HCT116 (cell line): ENCODE measurements around the gene POU2AF1. TPM values are rescaled to one million over a fixed set of nuclear protein-coding genes. Genes with fewer than 3 reads are reported as not detected.

Experiments
- ATAC-seq: fragments of 200-7000 bp; cut with Tn5 transposase; 2 replicates; pipeline ENCODE4 v1.9.1; 2020; ENCODE audit warnings: mild to moderate bottlenecking, moderate library complexity
- BruUV-seq: library from RNA; stranded (reverse); fragments of 400-500 nt; replicated peaks from 2 replicates; lab custom pipeline; 2021; lab: Mats Ljungman, UMichigan
- CTCF ChIA-PET: fragments of 300-600 bp; sonication (Branson Sonifier 250); formaldehyde crosslinking; loops from one replicate; lab custom pipeline; 2021; ENCODE audit warnings: antibody characterized with exemption; lab: Charles Lee
- POLR2A ChIA-PET: fragments of 300-600, 350-600 bp; sonication (Branson Sonifier 250); formaldehyde crosslinking; loops from one replicate; lab custom pipeline; 2021; ENCODE audit warnings: antibody characterized with exemption; lab: Charles Lee
- RAD21 ChIA-PET, 2 experiments: fragments of 300-600 bp; sonication (Branson Sonifier 250); formaldehyde crosslinking; loops; one replicate each; lab custom pipeline; 2023; ENCODE audit warnings: low total read pairs in 2 of 2; ENCODE audit not compliant: uncharacterized antibody in 2 of 2, unreplicated experiment in 2 of 2, low non-redundant PET in 1 of 2; lab: Charles Lee
- DNase-seq: peaks from one replicate; pipeline ENCODE4 v3.0.0-alpha.2; 2010; ENCODE audit warnings: low read depth, low spot score
- H2AFZ ChIP-seq: fragments of 200-600 bp; shearing (Covaris generic), sonication (generic); 2 replicates; pipeline ENCODE4 v1.6.1; 2017; ENCODE audit warnings: low read depth, mixed run types, mixed read lengths, antibody characterized with exemption, low read length; ENCODE audit not compliant: poor library complexity, severe bottlenecking
- H3K27ac ChIP-seq: 2 replicates; pipeline ENCODE4 v1.5.1; 2012; ENCODE audit warnings: low read depth, low read length
- H3K27me3 ChIP-seq: fragments of 200-600 bp; sonication (generic); 2 replicates; pipeline ENCODE4 v1.6.1; 2016; ENCODE audit warnings: mixed run types, low read length, mixed read lengths; ENCODE audit not compliant: insufficient read depth
- H3K36me3 ChIP-seq, 2 experiments: fragments of 200-500 bp in 1 of 2; fragments of 200-600 bp in 1 of 2; sonication (Bioruptor generic) in 1 of 2; sonication (generic) in 1 of 2; 2 replicates each; pipeline versions ENCODE4 v1.5.1 to v1.6.1; 2014 to 2016; ENCODE audit warnings: low read length in 2 of 2, inconsistent platforms in 1 of 2, mixed read lengths in 1 of 2, mixed run types in 1 of 2; ENCODE audit not compliant: insufficient read depth in 2 of 2, control insufficient read depth in 1 of 2
- H3K4me1 ChIP-seq, 2 experiments: fragments of 200-600 bp in 1 of 2; sonication (generic) in 1 of 2; 2 replicates each; pipeline versions ENCODE4 v1.5.1 to v1.6.1; 2012 to 2017; ENCODE audit warnings: low read length in 2 of 2, inconsistent platforms in 1 of 2, mild to moderate bottlenecking in 1 of 2, mixed read lengths in 1 of 2, mixed run types in 1 of 2, moderate library complexity in 1 of 2; ENCODE audit not compliant: insufficient read depth in 2 of 2, control insufficient read depth in 1 of 2
- H3K4me2 ChIP-seq: fragments of 200-600 bp; sonication (generic); 2 replicates; pipeline ENCODE4 v1.6.1; 2017; ENCODE audit warnings: mixed run types, low read length, mixed read lengths
- H3K4me3 ChIP-seq, 2 experiments: fragments of 200-600 bp in 1 of 2; sonication (generic) in 1 of 2; replicated peaks in 1 of 2; 2 replicates each; pipeline ENCODE4 v1.5.1; 2011 to 2016; ENCODE audit warnings: low read length in 2 of 2, control low read depth in 1 of 2, low read depth in 1 of 2, mild to moderate bottlenecking in 1 of 2, mixed read lengths in 1 of 2, mixed run types in 1 of 2
- H3K79me2 ChIP-seq: fragments of 200-600 bp; sonication (generic); 2 replicates; pipeline ENCODE4 v1.6.1; 2017; ENCODE audit warnings: mild to moderate bottlenecking, mixed run types, low read length, moderate library complexity, mixed read lengths; ENCODE audit not compliant: insufficient read depth
- H3K9ac ChIP-seq: fragments of 200-600 bp; sonication (generic); 2 replicates; pipeline ENCODE4 v1.6.1; 2016; ENCODE audit warnings: low read length, mixed read lengths
- H3K9me2 ChIP-seq: fragments of 200-600 bp; sonication (generic), shearing (Covaris generic); 2 replicates; pipeline ENCODE4 v1.6.1; 2017; ENCODE audit warnings: mixed run types, mild to moderate bottlenecking, moderate library complexity; ENCODE audit not compliant: insufficient read depth
- H3K9me3 ChIP-seq, 2 experiments: fragments of 200-500 bp in 1 of 2; fragments of 200-600 bp in 1 of 2; sonication (Bioruptor generic) in 1 of 2; sonication (generic) in 1 of 2; 2 replicates each; pipeline ENCODE4 v1.6.1; 2014 to 2017; ENCODE audit warnings: low read length in 2 of 2, mixed read lengths in 2 of 2, inconsistent platforms in 1 of 2, low read depth in 1 of 2, mild to moderate bottlenecking in 1 of 2, mixed run types in 1 of 2, moderate library complexity in 1 of 2; ENCODE audit not compliant: control insufficient read depth in 1 of 2, insufficient read depth in 1 of 2
- H4K20me1 ChIP-seq: fragments of 200-600 bp; sonication (generic), shearing (Covaris generic); 2 replicates; pipeline ENCODE4 v1.6.1; 2017; ENCODE audit warnings: mixed run types, mild to moderate bottlenecking, moderate library complexity; ENCODE audit not compliant: insufficient read depth
- ELF1 ChIP-seq: IDR thresholded peaks from 2 replicates; pipeline ENCODE4 v1.6.1; 2012; ENCODE audit warnings: low read depth, borderline replicate concordance
- EZH2 ChIP-seq: fragments of 200-600 bp; sonication (generic); IDR thresholded peaks from 2 replicates; pipeline ENCODE4 v1.6.1; 2017; ENCODE audit warnings: antibody characterized with exemption, mixed run types
- FOSL1 ChIP-seq: IDR thresholded peaks from 2 replicates; pipeline ENCODE4 v1.6.1; 2012; ENCODE audit warnings: low read depth
- JUND ChIP-seq: IDR thresholded peaks from 2 replicates; pipeline ENCODE4 v1.6.1; 2012
- SP1 ChIP-seq: IDR thresholded peaks from 2 replicates; pipeline ENCODE4 v1.6.1; 2012; ENCODE audit warnings: low read depth
- SRF ChIP-seq: IDR thresholded peaks from 2 replicates; pipeline ENCODE4 v1.6.1; 2012; ENCODE audit warnings: low read depth
- TCF7L2 ChIP-seq: IDR thresholded peaks from 2 replicates; pipeline ENCODE4 v1.7.0; 2011; ENCODE audit warnings: borderline replicate concordance, inconsistent platforms; ENCODE audit not compliant: insufficient read depth, insufficient read length; ENCODE audit errors: extremely low read depth
- ZBTB33 ChIP-seq: IDR thresholded peaks from 2 replicates; pipeline ENCODE4 v1.6.1; 2011; ENCODE audit warnings: mild to moderate bottlenecking, low read length, moderate library complexity; ENCODE audit not compliant: insufficient replicate concordance; ENCODE audit errors: extremely low read depth
- intact Hi-C: fragments of 100-400 bp; cut with micrococcal nuclease; formaldehyde crosslinking; loops from 2 replicates; pipeline ENCODE4 v1.10.0; 2022
- total RNA-seq: library from RNA; stranded (reverse); gene quantifications from one replicate; pipeline ENCODE4 v1.2.1, GENCODE V29; 2021; ENCODE audit not compliant: unreplicated experiment
- TF ChIP-seq, protein P1 (sequence below): IDR thresholded peaks from 2 replicates; pipeline ENCODE4 v1.6.1; 2012
- TF ChIP-seq, protein P2 (sequence below): IDR thresholded peaks from 2 replicates; pipeline ENCODE4 v1.6.1; 2012

The POU2AF1 gene
- total RNA-seq, 1 experiment from 2014 or later, result 0.17 TPM

DNA sequence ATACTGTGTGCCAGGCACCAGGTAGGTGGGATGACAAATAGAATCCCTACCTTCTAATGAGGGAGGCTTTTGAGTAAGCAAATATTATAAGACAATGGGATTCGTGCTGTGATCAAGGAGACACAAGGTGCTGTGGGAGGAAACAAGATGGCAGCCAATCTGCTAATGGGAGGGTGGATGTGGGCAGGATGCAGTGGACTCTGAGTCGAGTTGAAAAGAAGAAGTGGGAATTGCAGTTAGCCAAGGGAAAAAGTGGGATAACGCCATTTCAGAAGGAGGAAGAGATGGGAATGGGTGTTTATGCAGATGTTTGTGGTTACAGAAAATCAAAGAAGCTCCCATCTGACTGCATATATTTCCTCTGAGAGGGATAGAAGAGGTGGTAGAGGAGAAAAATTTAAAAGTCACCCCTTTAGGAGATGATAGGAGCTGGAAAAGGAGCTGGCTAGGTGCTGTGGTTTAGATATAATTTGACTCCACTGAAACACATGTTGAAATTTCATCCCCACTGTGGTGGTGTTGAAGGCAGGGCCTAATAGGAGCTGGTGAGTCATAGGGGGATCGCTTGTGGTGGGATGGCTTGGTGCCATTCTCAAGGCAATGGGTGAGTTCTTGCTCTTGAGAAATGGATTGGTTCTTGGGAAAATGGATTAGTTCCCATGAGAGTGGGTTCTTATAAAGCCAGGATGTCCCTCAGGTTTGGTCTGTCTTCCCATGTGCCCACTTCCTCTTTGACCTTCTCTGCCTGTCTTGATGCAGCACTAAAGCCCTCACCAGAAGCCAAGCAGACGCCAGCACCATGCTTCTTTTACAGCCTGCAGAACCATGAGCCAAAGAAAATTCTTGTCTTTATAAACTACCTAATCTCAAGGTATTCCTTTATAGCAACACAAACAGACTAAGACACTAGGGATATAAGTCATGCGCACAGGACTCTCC lies 30.0 kb upstream of the POU2AF1 start:
- TF ChIP-seq FOSL1 (no peak), SRF (no peak), TCF7L2 (no peak), EZH2 (no peak), JUND (no peak), ELF1 (no peak), ZBTB33 (no peak), SP1 (no peak)
- TF ChIP-seq, protein P1, sequence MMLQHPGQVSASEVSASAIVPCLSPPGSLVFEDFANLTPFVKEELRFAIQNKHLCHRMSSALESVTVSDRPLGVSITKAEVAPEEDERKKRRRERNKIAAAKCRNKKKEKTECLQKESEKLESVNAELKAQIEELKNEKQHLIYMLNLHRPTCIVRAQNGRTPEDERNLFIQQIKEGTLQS, result no peak
- TF ChIP-seq, protein P2, sequence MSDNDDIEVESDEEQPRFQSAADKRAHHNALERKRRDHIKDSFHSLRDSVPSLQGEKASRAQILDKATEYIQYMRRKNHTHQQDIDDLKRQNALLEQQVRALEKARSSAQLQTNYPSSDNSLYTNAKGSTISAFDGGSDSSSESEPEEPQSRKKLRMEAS, result no peak
- Histone ChIP-seq H3K36me3 (no peaks in the 10 kb centered on the region), H2AFZ (no peak overlapping the region), H3K4me3 (no peak overlapping the region), H3K4me1 (no peaks in the 10 kb centered on the region), H3K9ac (no peak overlapping the region), H3K79me2 (no peaks in the 10 kb centered on the region), H3K9me2 (no peaks in the 10 kb centered on the region), H3K4me2 (no peak overlapping the region), H4K20me1 (no peaks in the 10 kb centered on the region), H3K9me3 (no peaks in the 10 kb centered on the region), H3K27ac (no peak overlapping the region), H3K27me3 (peaks cover 7% of the 10 kb centered on the region; the same call in 1 of the 2 replicates)
- no TSS peak for BruUV-seq
- POLR2A ChIA-PET, result no interaction called here
- RAD21 ChIA-PET, result no interaction called here
- intact Hi-C loops, result no loop called here
- no peak for ATAC-seq
- DNase-seq, result no peak
- CTCF ChIA-PET, result no interaction called here
